OCI-LY7 (cell line): ENCODE data around the gene TLE1.

Experiments
- EZH2phosphoT487 ChIP-seq: fragments of 200-600 bp; sonication (generic); IDR thresholded peaks from 2 replicates; pipeline ENCODE4 v1.6.1; 2018; ENCODE audit warnings: low read depth, borderline replicate concordance, mild to moderate bottlenecking, mixed run types, antibody characterized with exemption, low read length, moderate library complexity, mixed read lengths
- TF ChIP-seq, protein P1 (sequence below): fragments of 200-600 bp; sonication (generic); conservative IDR thresholded peaks from 2 replicates; pipeline ENCODE4 v1.5.1; 2014; ENCODE audit warnings: mild to moderate bottlenecking, antibody characterized with exemption, low read length, moderate library complexity, mixed read lengths

DNA sequence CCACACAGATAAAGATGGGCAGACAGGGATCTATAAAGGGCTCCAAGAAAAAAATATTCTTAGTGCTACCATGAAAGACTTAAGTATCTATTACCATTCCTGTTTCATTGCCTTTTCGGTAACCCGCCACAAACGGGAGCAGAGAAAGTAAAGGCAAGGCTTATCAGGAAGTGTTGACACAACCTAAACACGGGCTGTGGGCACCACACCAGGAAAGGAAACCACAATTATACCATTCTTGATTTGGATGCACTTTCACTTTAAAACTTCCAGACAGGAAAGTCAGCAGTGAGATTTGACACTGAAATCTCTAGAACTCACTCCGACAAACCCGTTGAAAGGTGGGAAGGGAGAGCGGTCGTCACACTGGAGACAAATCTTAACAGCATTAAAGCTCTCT lies 6.5 kb downstream of the TLE1 start:
- TF ChIP-seq, protein P1, sequence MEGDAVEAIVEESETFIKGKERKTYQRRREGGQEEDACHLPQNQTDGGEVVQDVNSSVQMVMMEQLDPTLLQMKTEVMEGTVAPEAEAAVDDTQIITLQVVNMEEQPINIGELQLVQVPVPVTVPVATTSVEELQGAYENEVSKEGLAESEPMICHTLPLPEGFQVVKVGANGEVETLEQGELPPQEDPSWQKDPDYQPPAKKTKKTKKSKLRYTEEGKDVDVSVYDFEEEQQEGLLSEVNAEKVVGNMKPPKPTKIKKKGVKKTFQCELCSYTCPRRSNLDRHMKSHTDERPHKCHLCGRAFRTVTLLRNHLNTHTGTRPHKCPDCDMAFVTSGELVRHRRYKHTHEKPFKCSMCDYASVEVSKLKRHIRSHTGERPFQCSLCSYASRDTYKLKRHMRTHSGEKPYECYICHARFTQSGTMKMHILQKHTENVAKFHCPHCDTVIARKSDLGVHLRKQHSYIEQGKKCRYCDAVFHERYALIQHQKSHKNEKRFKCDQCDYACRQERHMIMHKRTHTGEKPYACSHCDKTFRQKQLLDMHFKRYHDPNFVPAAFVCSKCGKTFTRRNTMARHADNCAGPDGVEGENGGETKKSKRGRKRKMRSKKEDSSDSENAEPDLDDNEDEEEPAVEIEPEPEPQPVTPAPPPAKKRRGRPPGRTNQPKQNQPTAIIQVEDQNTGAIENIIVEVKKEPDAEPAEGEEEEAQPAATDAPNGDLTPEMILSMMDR = no peak
- TF ChIP-seq EZH2phosphoT487 = no peak
